B cell (primary cell): ENCODE results near the gene NR1D1. TPM values are rescaled to one million over a fixed set of nuclear protein-coding genes. Genes with fewer than 3 reads are reported as not detected.
A peak's percentile ranks its signal among the peaks of the same experiment; 100 is the strongest.

Experiments
- ATAC-seq: fragments of 200-7000 bp; cut with Tn5 transposase; one replicate; pipeline ENCODE4 v1.10.0; 2021; ENCODE audit warnings: low read depth, mild to moderate bottlenecking, moderate number of reproducible peaks, moderate library complexity
- CTCF ChIA-PET: fragments of 350-600 bp; sonication (Branson Sonifier 250); formaldehyde crosslinking; loops from one replicate; lab custom pipeline; 2021; ENCODE audit warnings: antibody characterized with exemption, inconsistent platforms; lab: Charles Lee
- POLR2A ChIA-PET: fragments of 350-600 bp; sonication (Branson Sonifier 250); formaldehyde crosslinking; loops from one replicate; lab custom pipeline; 2021; ENCODE audit warnings: antibody characterized with exemption; lab: Charles Lee
- DNase-seq: peaks from one replicate; pipeline ENCODE4 v3.0.0; 2013
- H2AFZ ChIP-seq: 2 replicates; pipeline ENCODE4 v1.6.1; 2012; ENCODE audit warnings: mild to moderate bottlenecking, low read depth, low read length; ENCODE audit not compliant: insufficient read depth, poor library complexity, severe bottlenecking
- H3K27ac ChIP-seq, 2 donors: 1 replicate in 1 of 2; 2 replicates in 1 of 2; pipeline ENCODE4 v1.5.1; 2012 to 2013; ENCODE audit warnings: low read length in 2 of 2, mild to moderate bottlenecking in 2 of 2, moderate library complexity in 1 of 2
- H3K27me3 ChIP-seq, 4 experiments: fragments of 200-600 bp in 1 of 4; sonication (generic) in 1 of 4; replicated peaks in 1 of 4; 1 replicate in 2 of 4; 2 replicates in 2 of 4; pipeline versions ENCODE4 v1.6.1 to v1.7.0; 2013 to 2016; ENCODE audit warnings: low read length in 3 of 4, mild to moderate bottlenecking in 2 of 4, mixed read lengths in 1 of 4, moderate library complexity in 1 of 4; ENCODE audit not compliant: insufficient read depth in 4 of 4, control insufficient read depth in 3 of 4; ENCODE audit errors: control extremely low read depth in 1 of 4
- H3K36me3 ChIP-seq, 2 experiments: replicated peaks in 1 of 2; 1 replicate in 1 of 2; 2 replicates in 1 of 2; pipeline versions ENCODE4 v1.6.1 to v1.7.1; 2013; ENCODE audit warnings: low read length in 1 of 2; ENCODE audit not compliant: insufficient read depth in 2 of 2, control insufficient read depth in 1 of 2; ENCODE audit errors: control extremely low read depth in 1 of 2, extremely low read depth in 1 of 2
- H3K4me1 ChIP-seq, 2 donors: fragments of 200-600 bp in 1 of 2; sonication (generic) in 1 of 2; 1 replicate in 1 of 2; 2 replicates in 1 of 2; pipeline versions ENCODE4 v1.5.1 to v1.6.1; 2013 to 2017; ENCODE audit warnings: low read length in 2 of 2; ENCODE audit not compliant: control insufficient read depth in 2 of 2, insufficient read depth in 2 of 2
- H3K4me2 ChIP-seq: replicated peaks from 2 replicates; pipeline ENCODE3; 2012; ENCODE audit warnings: mild to moderate bottlenecking, low read depth, low read length; ENCODE audit not compliant: poor library complexity, severe bottlenecking
- H3K4me3 ChIP-seq, 5 experiments: fragments of 200-600 bp in 1 of 5; sonication (generic) in 1 of 5; 1 replicate in 3 of 5; 2 replicates in 2 of 5; pipeline versions ENCODE4 v1.5.1 to v1.7.0; 2011 to 2016; ENCODE audit warnings: low read length in 4 of 5, mild to moderate bottlenecking in 4 of 5, low read depth in 2 of 5, control low read depth in 1 of 5, moderate library complexity in 1 of 5; ENCODE audit not compliant: insufficient read depth in 1 of 5; ENCODE audit errors: control extremely low read depth in 1 of 5, extremely low read depth in 1 of 5
- H3K79me2 ChIP-seq: fragments of 200-600 bp; sonication (generic); one replicate; pipeline ENCODE4 v1.6.0; 2016; ENCODE audit warnings: low read length; ENCODE audit not compliant: control insufficient read depth, insufficient read depth
- H3K9ac ChIP-seq: fragments of 200-600 bp; sonication (generic); 2 replicates; pipeline ENCODE4 v1.6.1; 2017; ENCODE audit warnings: mild to moderate bottlenecking, low read length, moderate library complexity
- H3K9me3 ChIP-seq, 3 donors: one replicate each; pipeline versions ENCODE4 v1.6.1 to v1.7.1; 2013; ENCODE audit warnings: low read length in 2 of 3; ENCODE audit not compliant: control insufficient read depth in 2 of 3, insufficient read depth in 1 of 3; ENCODE audit errors: control extremely low read depth in 1 of 3
- H4K20me1 ChIP-seq: 2 replicates; pipeline ENCODE4 v1.6.0; 2012; ENCODE audit warnings: mild to moderate bottlenecking, low read length; ENCODE audit not compliant: insufficient read depth, control insufficient read depth, poor library complexity, severe bottlenecking
- H3K27ac Mint-ChIP-seq: one replicate; pipeline ENCODE4 v1.8.0; 2021; ENCODE audit warnings: mixed read lengths
- H3K27me3 Mint-ChIP-seq: one replicate; pipeline ENCODE4 v1.8.0; 2021; ENCODE audit warnings: mixed read lengths
- H3K4me1 Mint-ChIP-seq: one replicate; pipeline ENCODE4 v1.8.0; 2021; ENCODE audit warnings: mixed read lengths
- H3K4me3 Mint-ChIP-seq: one replicate; pipeline ENCODE4 v1.8.0; 2021; ENCODE audit warnings: mixed read lengths
- H3K9me3 Mint-ChIP-seq: one replicate; pipeline ENCODE4 v1.8.0; 2022; ENCODE audit warnings: mixed read lengths; ENCODE audit not compliant: insufficient read depth
- EZH2 ChIP-seq: IDR thresholded peaks from 2 replicates; pipeline ENCODE4 v1.6.1; 2012; ENCODE audit warnings: borderline replicate concordance, low read depth, mild to moderate bottlenecking, moderate library complexity, low read length; ENCODE audit not compliant: insufficient read depth, poor library complexity, severe bottlenecking
- WGBS: methylation state at CpG from one replicate; pipeline ENCODE4 v1.1.5; 2013; ENCODE audit warnings: missing lambda C conversion rate; ENCODE audit not compliant: insufficient coverage; 5-methylcytosine and 5-hydroxymethylcytosine counted together
- intact Hi-C: fragments of 100-400 bp; cut with micrococcal nuclease; formaldehyde crosslinking; loops from one replicate; pipeline ENCODE4 v1.10.0; 2022
- polyA plus RNA-seq: library from polyadenylated mRNA; depleted of rRNA; stranded (reverse); fragments of >200 nt; gene quantifications from 2 replicates; pipeline ENCODE4 v1.2.3, GENCODE V29; 2012
- total RNA-seq, 2 donors: library from RNA; stranded (reverse); fragments of 120-200 nt in 1 of 2; gene quantifications; 1 replicate in 1 of 2; 2 replicates in 1 of 2; pipeline versions ENCODE4 v1.2.3 to v1.2.4, GENCODE V29; 2013 to 2022
- TF ChIP-seq, protein P1 (sequence below): fragments of 200-600 bp; IDR thresholded peaks from one replicate; pipeline ENCODE4 v1.8.0; 2022; ENCODE audit warnings: antibody characterized with exemption, mild to moderate bottlenecking

NR1D1 gene
- total and polyA plus RNA-seq, 2 donors (not counting 1 experiment from before 2014, with no cell fraction given), result 6.7 to 7.7 TPM

- Mint-ChIP-seq H3K27me3 (no peaks in the 10 kb centered on the region), H3K4me3 (peak overlapping the region; percentile 88), H3K4me1 (peaks cover 72% of the 10 kb centered on the region), H3K27ac (peak overlapping the region; percentile 74), H3K9me3 (no peaks in the 10 kb centered on the region)
- 65% methylated on average over 2 of the region's 14 CpGs for WGBS
- intact Hi-C loops, result no loop called here
- Histone ChIP-seq H3K27ac (peak overlapping the region; percentile 18 to 24), H3K79me2 (peaks cover 50% of the 10 kb centered on the region), H3K9me3 (no peaks in the 10 kb centered on the region), H3K4me3 (peak overlapping the region; percentile 17 to 59 (median 53)), H3K36me3 (no peaks in the 10 kb centered on the region), H4K20me1 (peaks cover 36% of the 10 kb centered on the region), H3K9ac (peak overlapping the region; percentile 64), H2AFZ (peak overlapping the region; percentile 78), H3K4me1 (peaks cover 47 to 53% of the 10 kb centered on the region in 2 donors), H3K27me3 (no peaks in the 10 kb centered on the region), H3K4me2 (peak overlapping the region; percentile 86)
- ChIA-PET CTCF (interaction anchor here (0.6 to 11.1 kb wide), 10 partner anchors 14 to 149 kb away, joined by 3 to 119 read pairs (median 4); partner anchors contain the start of genes MED24 and NR1D1), POLR2A (interaction anchor here (1.2 kb wide), 1 partner anchor 70 kb away, joined by 4 read pairs; no protein-coding TSS in a partner anchor)
- no peak for TF ChIP-seq EZH2
- TF ChIP-seq, protein P1, sequence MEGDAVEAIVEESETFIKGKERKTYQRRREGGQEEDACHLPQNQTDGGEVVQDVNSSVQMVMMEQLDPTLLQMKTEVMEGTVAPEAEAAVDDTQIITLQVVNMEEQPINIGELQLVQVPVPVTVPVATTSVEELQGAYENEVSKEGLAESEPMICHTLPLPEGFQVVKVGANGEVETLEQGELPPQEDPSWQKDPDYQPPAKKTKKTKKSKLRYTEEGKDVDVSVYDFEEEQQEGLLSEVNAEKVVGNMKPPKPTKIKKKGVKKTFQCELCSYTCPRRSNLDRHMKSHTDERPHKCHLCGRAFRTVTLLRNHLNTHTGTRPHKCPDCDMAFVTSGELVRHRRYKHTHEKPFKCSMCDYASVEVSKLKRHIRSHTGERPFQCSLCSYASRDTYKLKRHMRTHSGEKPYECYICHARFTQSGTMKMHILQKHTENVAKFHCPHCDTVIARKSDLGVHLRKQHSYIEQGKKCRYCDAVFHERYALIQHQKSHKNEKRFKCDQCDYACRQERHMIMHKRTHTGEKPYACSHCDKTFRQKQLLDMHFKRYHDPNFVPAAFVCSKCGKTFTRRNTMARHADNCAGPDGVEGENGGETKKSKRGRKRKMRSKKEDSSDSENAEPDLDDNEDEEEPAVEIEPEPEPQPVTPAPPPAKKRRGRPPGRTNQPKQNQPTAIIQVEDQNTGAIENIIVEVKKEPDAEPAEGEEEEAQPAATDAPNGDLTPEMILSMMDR, result no peak
- DNase-seq (peak; percentile 79), ATAC-seq (peak; percentile 57)
These were observed 31.3 kb downstream of the NR1D1 start for GRCh38 chr17:40068917-40069750.

- CTCF ChIA-PET, result interaction anchor here (1.3 to 11.1 kb wide), 7 partner anchors 14 to 150 kb away, joined by 3 to 119 read pairs (median 4); no protein-coding TSS in a partner anchor
- Mint-ChIP-seq H3K4me1 (peaks cover 73% of the 10 kb centered on the region), H3K4me3 (peak overlapping the region; percentile 88), H3K9me3 (no peaks in the 10 kb centered on the region), H3K27ac (peak overlapping the region; percentile 67), H3K27me3 (no peaks in the 10 kb centered on the region)
- Histone ChIP-seq H3K79me2 (peaks cover 56% of the 10 kb centered on the region), H3K4me2 (peak overlapping the region; percentile 86), H2AFZ (peak overlapping the region; percentile 78), H3K9me3 (no peaks in the 10 kb centered on the region), H4K20me1 (peaks cover 40% of the 10 kb centered on the region), H3K36me3 (no peaks in the 10 kb centered on the region), H3K9ac (peak overlapping the region; percentile 64), H3K27ac (no peak overlapping the region), H3K4me3 (peak overlapping the region; percentile 17 to 59 (median 53)), H3K27me3 (no peaks in the 10 kb centered on the region), H3K4me1 (peaks cover 53 to 58% of the 10 kb centered on the region in 2 donors)
- DNase-seq (no peak), ATAC-seq (no peak)
- intact Hi-C loops, result no loop called here
- TF ChIP-seq, protein P1, result no peak
- 0% methylated on average over 4 of the region's 5 CpGs for WGBS
- POLR2A ChIA-PET, result no interaction called here
These were observed 31.8 kb downstream of the NR1D1 start for GRCh38 chr17:40068584-40068916.
